Activated T-helper 1 cell treated with anti-CD3 and anti-CD28 coated beads, Interleukin-2, amount 50 U/mL, for 16 hours (primary cell): Measurements from ENCODE around the gene NKPD1.

Experiments
- DNase-seq, 2 donors: peaks; one replicate each; pipeline ENCODE4 v3.0.0-alpha.2; 2020; ENCODE audit warnings: low read depth in 1 of 2, low spot score in 1 of 2

NKPD1 gene

GRCh38 chr19:45175515-45176345, 14.9 kb upstream of the NKPD1 start:
- no peak for DNase-seq

DNA sequence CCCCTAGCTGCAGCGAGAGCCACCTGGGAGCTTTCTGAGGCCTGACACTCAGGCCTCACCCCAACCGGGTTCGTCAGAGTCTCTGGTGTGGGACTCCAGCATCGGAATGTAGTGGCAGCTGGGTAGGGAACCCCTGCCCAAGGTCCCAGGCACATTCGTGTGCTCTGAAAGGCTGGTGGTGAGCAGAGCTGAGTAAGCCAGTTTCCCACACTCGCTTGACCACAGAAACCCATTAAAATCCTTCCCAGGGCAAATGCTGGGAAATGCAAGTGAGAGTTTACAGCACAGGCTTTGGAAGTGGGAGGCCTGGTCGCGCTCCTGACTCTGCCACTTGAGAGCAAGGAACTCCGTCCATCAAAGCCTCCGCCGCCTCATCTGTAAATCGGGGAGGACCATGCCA, 13.0 kb upstream of the NKPD1 start:
- no peak for DNase-seq

GRCh38 chr19:45172611-45173208, 11.9 kb upstream of the NKPD1 start:
- DNase-seq: no peak

DNA sequence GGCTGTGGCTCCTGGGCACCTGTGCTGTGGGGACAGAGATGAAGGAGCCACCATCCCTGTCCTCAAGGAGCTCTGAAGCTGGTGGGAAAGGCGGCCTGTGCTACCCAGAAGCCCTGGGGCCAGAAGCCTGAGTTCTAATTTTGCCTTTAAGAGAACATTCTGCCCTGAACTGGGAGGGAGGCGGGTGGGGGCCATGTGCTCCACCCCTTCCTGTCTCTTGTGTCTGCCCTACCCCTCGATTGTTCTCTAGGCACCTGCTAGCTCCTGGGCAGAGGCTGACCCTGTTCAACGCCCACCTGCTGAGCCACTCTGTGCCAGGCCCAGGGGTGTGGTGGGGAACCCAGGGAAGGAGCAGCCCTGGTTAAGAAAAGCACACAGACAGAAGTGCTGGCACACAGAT, 11.4 kb upstream of the NKPD1 start:
- DNase-seq: no peak

GRCh38 chr19:45171211-45171623, 10.4 kb upstream of the NKPD1 start:
- DNase-seq: no peak

- no peak for DNase-seq
Observed at GRCh38 chr19:45170146-45171106, 9.6 kb upstream of the NKPD1 start.

DNA sequence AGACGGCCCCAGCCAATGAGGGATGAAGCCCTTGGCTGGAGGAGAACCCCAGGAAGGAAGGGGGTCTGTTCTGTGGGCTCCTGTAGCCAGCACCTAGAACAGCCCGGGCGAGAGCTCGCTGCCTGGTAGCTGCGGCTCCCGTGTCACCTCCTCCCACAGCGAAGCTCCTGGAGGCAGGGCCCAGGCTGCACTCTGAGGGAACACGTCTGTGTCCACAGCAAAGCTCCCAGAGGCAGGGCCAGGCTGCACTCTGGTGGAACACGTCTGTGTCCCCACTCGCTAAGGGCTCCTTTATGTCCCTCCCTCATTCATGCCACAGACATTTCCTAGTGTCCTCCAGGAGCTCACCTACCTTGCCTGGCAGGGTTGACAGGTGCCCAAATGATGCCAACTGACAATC, 8.8 kb upstream of the NKPD1 start:
- DNase-seq: no peak

GRCh38 chr19:45168767-45169351, 8.1 kb upstream of the NKPD1 start:
- DNase-seq: no peak

GRCh38 chr19:45166723-45167252, 6.0 kb upstream of the NKPD1 start:
- DNase-seq: no peak

DNA sequence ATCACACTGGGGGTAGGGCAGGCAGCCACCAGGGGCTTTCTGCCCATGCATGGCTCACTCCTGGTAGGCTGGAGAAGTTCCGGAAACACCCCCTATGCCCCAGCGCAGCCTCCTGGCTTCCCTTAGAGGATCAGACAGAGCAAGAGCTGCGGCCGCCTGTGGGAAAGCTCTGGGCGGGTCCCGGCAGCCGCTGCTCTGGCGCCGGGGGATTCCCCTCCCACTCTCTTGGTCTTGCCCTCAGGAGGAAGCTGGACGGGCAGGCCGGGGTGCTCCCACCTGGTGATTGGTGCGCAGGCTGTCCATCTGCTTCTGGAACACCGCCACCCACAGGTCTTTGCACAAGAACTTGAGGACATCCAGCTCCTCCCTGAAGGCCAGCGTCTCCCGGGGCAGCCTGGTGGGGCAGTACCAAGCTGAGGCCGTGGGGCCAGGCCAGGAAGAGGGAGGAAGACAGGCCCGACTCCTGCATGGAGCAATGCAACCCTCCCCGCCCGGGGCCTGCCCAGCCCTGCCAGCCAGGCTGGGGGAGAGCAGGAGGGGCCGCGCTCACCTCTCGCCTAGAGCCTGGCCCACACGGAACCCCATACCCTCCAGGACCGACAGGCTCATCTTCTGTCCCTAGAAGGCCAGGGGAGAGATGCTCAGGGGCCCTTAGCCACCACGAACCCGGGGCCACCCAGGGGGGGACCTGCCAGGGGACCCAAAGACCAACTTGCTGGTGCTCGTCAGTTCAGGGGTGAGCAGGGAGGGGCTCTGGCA, 4.0 kb upstream of the NKPD1 start:
- peak in 1 of 2 donors; percentile 27 for DNase-seq

- DNase-seq: no peak
Observed at GRCh38 chr19:45163751-45164460, 3.1 kb upstream of the NKPD1 start.

DNA sequence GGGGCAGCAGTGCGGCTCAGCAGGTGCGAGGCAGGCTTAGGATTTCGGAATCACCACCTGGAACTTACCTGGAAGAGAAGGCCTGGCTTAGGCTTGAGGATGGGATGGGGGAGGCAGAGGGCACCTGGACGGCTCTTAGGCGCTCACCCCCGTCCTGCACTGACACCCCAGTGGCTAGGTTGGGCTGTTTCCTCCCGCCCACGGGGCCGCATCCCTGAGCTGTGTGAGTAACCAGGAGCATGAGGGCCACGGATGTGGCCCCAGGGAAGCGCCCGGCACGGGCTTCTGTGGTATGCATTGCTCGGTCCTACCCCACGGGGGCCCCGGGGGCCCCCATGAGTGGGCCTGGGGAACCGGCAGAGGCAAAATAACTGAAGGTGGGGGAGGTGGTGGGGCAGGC, 2.4 kb upstream of the NKPD1 start:
- no peak for DNase-seq

GRCh38 chr19:45162608-45163143, 1.9 kb upstream of the NKPD1 start:
- no peak for DNase-seq

DNA sequence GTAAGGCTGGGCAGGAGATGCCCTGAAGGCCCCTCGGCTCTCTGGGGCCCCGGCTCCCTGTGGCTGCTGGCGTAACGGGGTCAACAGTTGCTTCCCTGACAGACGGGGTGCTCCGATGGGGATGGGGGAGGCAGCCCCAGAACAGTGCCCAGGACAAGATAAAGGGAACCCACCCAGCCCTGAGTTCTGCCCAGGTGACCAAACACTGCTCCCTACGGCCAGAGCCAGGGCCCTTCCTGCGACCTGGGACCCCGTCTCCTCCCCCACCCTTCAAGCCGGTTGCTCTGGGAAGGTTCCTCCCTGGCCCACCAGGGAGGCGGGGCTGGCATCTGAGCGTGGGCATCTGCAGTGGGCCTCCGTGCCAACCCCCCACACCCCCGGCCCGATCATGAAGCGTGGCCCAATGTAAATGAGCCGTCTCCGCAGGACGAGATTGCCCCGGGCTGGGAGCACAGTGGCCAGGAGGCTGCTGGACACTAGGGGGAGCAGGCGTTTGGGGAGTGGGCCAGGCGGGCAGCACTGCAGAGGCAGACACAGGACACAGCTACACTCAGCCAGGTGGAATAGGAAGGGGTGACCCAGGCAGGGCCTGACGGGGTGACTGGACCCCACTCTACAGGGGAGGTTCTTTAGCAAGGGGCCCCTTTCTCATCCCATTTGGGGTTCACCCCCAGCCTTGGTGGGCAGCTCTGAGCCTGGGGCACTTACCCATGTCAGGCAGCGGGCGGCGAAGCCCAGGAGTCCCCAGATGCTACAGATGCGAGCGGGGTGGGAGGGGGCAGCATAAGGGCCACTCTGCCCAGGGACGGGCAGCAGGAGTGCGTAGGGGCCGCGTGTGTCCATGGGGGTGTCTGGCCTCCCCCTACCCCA, 1.2 kb upstream of the NKPD1 start:
- no peak for DNase-seq

- no peak for DNase-seq
Observed at GRCh38 chr19:45159971-45160324, 834 bp downstream of the NKPD1 start.

GRCh38 chr19:45159210-45159970, 1.4 kb downstream of the NKPD1 start:
- no peak for DNase-seq

GRCh38 chr19:45158503-45159209, 2.1 kb downstream of the NKPD1 start:
- DNase-seq: no peak
